Hepatocyte (in vitro differentiated cells): ENCODE results near the gene MACROD2. TPM values are rescaled to one million over a fixed set of nuclear protein-coding genes. Genes with fewer than 3 reads are reported as not detected.
"Not testable (repeated sequence)": the region's sequence is repeated elsewhere in the genome, so short reads cannot be mapped to it uniquely, and the experiment has no call there.

ENCODE experiments used
- DNase-seq: peaks from one replicate; pipeline ENCODE4 v3.0.0-alpha.2; 2016; ENCODE audit warnings: low spot score
- H2AFZ ChIP-seq: fragments of 200-600 bp; sonication (generic); 2 replicates; pipeline ENCODE4 v1.6.0; 2016; ENCODE audit warnings: antibody characterized with exemption, mild to moderate bottlenecking
- H3K27ac ChIP-seq: fragments of 200-600 bp; sonication (generic); 2 replicates; pipeline ENCODE4 v1.5.1; 2016; ENCODE audit warnings: mild to moderate bottlenecking
- H3K27me3 ChIP-seq: fragments of 200-600 bp; sonication (generic); 2 replicates; pipeline ENCODE4 v1.6.1; 2016
- H3K36me3 ChIP-seq: fragments of 200-600 bp; sonication (generic); replicated peaks from 2 replicates; pipeline ENCODE4 v1.5.1; 2016; ENCODE audit warnings: low read depth; ENCODE audit not compliant: insufficient read depth
- H3K4me1 ChIP-seq: fragments of 200-600 bp; sonication (generic); 2 replicates; pipeline ENCODE4 v1.5.1; 2016; ENCODE audit warnings: mild to moderate bottlenecking, moderate library complexity; ENCODE audit not compliant: insufficient read depth
- H3K4me2 ChIP-seq: fragments of 200-600 bp; sonication (generic); 2 replicates; pipeline ENCODE4 v1.6.0; 2016
- H3K4me3 ChIP-seq: fragments of 200-600 bp; sonication (generic); 2 replicates; pipeline ENCODE4 v1.5.1; 2016; ENCODE audit warnings: mild to moderate bottlenecking
- H3K79me2 ChIP-seq: fragments of 200-600 bp; sonication (generic); 2 replicates; pipeline ENCODE4 v1.6.0; 2017; ENCODE audit warnings: mild to moderate bottlenecking
- H3K9me2 ChIP-seq: fragments of 200-600 bp; sonication (generic); replicated peaks from 2 replicates; pipeline ENCODE4 v1.6.0; 2017; ENCODE audit warnings: mild to moderate bottlenecking; ENCODE audit not compliant: insufficient read depth
- H3K9me3 ChIP-seq: fragments of 200-600 bp; sonication (generic); 2 replicates; pipeline ENCODE4 v1.5.1; 2016; ENCODE audit warnings: low read depth, mild to moderate bottlenecking
- H4K20me1 ChIP-seq: fragments of 200-600 bp; sonication (generic); 2 replicates; pipeline ENCODE4 v1.6.0; 2016; ENCODE audit warnings: mild to moderate bottlenecking; ENCODE audit not compliant: insufficient read depth, poor library complexity, severe bottlenecking
- EZH2 ChIP-seq: fragments of 200-600 bp; sonication (generic); IDR thresholded peaks from 2 replicates; pipeline ENCODE4 v1.6.1; 2016; ENCODE audit warnings: antibody characterized with exemption, mild to moderate bottlenecking, borderline replicate concordance
- EZH2phosphoT487 ChIP-seq: fragments of 200-600 bp; sonication (generic); IDR thresholded peaks from one replicate; pipeline ENCODE4 v1.6.1; 2018; ENCODE audit warnings: antibody characterized with exemption, mild to moderate bottlenecking, low read depth, moderate library complexity; ENCODE audit not compliant: unreplicated experiment, severe bottlenecking
- WGBS: methylation state at CpG from one replicate; pipeline ENCODE4 v1.1.6; 2016; ENCODE audit warnings: low lambda C conversion rate; ENCODE audit errors: missing lambda C conversion rate; 5-methylcytosine and 5-hydroxymethylcytosine counted together
- polyA plus RNA-seq: library from polyadenylated mRNA; unstranded; fragments of >200 nt; fragmentation: Nextera tagmentation; extraction: Ambion mirVana; gene quantifications from 2 replicates; pipeline ENCODE4 v1.2.1, GENCODE V29; 2016
- total RNA-seq: library from RNA; depleted of rRNA; stranded (reverse); fragments of >200 nt; gene quantifications from 2 replicates; pipeline ENCODE4 v1.2.3, GENCODE V29; 2014
- TF ChIP-seq, protein P1 (sequence below): fragments of 200-600 bp; sonication (generic); IDR thresholded peaks from 2 replicates; pipeline ENCODE4 v1.5.1; 2016; ENCODE audit warnings: antibody characterized with exemption, mild to moderate bottlenecking; ENCODE audit not compliant: poor library complexity

The MACROD2 gene
- total and polyA plus RNA-seq, 2 experiments from 2014 or later: 2.4 to 3.1 TPM

DNA sequence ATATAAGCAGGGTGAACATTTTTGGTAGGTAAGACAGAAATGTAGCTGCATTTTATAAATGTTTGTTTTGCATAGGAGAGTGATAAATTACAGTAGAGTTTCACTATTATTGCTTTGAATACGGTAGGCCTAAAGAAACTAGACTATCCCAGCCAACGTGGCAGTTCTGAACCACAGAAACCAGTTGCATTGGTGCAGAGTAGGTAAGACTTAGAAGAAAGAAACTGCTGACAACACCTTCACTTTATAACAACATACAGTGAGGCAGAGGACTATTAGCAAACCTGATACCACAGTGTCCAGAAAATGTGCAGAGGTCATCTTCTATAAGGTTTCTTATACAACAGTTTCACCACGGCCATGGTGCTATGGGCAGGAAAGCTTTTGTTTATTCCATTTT is 2011.8 kb downstream of the MACROD2 start:
- Histone ChIP-seq H3K4me3 (no peak overlapping the region), H3K79me2 (no peaks in the 10 kb centered on the region), H3K4me2 (no peak overlapping the region), H2AFZ (no peak overlapping the region), H3K36me3 (no peaks in the 10 kb centered on the region), H3K27me3 (no peaks in the 10 kb centered on the region), H3K27ac (no peak overlapping the region), H3K9me3 (no peaks in the 10 kb centered on the region), H3K4me1 (no peaks in the 10 kb centered on the region), H4K20me1 (no peaks in the 10 kb centered on the region), H3K9me2 (no peaks in the 10 kb centered on the region)
- TF ChIP-seq EZH2 (no peak), EZH2phosphoT487 (no peak)
- TF ChIP-seq, protein P1, sequence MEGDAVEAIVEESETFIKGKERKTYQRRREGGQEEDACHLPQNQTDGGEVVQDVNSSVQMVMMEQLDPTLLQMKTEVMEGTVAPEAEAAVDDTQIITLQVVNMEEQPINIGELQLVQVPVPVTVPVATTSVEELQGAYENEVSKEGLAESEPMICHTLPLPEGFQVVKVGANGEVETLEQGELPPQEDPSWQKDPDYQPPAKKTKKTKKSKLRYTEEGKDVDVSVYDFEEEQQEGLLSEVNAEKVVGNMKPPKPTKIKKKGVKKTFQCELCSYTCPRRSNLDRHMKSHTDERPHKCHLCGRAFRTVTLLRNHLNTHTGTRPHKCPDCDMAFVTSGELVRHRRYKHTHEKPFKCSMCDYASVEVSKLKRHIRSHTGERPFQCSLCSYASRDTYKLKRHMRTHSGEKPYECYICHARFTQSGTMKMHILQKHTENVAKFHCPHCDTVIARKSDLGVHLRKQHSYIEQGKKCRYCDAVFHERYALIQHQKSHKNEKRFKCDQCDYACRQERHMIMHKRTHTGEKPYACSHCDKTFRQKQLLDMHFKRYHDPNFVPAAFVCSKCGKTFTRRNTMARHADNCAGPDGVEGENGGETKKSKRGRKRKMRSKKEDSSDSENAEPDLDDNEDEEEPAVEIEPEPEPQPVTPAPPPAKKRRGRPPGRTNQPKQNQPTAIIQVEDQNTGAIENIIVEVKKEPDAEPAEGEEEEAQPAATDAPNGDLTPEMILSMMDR: no peak
- WGBS: 94% methylated on average over 3 of the region's 3 CpGs
- no peak for DNase-seq

DNA sequence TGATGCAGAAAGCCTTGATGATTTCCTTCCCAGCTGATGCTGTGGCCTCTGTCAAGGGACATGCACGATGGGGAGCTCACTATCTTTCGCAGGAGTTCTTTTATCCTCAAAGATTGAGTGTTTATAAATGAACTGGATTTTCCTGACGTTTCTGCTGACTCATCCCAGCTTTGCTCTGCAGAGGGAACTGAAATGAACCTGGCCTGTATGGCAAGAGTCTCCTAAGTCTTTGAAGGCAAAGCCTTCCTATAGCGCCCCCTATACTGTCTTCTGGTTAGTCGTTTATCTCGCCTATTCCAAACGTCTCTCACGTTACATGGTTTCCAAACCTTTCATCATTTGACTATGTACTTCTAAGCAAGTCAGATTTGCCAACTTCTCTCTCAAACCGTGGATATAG is 2012.6 kb downstream of the MACROD2 start:
- no peaks in the 10 kb centered on the region for H3K36me3 ChIP-seq
- WGBS: 82% methylated on average over 9 of the region's 9 CpGs
- H3K4me2 ChIP-seq: no peak overlapping the region
- DNase-seq: no peak
- no peak overlapping the region for H3K27ac ChIP-seq
- H3K9me3 ChIP-seq: no peaks in the 10 kb centered on the region
- H4K20me1 ChIP-seq: no peaks in the 10 kb centered on the region
- TF ChIP-seq, protein P1: no peak
- no peak for TF ChIP-seq EZH2
- TF ChIP-seq EZH2phosphoT487: no peak
- H3K4me3 ChIP-seq: no peak overlapping the region
- H3K9me2 ChIP-seq: no peaks in the 10 kb centered on the region
- no peaks in the 10 kb centered on the region for H3K27me3 ChIP-seq
- no peaks in the 10 kb centered on the region for H3K79me2 ChIP-seq
- H3K4me1 ChIP-seq: no peaks in the 10 kb centered on the region
- no peak overlapping the region for H2AFZ ChIP-seq

DNA sequence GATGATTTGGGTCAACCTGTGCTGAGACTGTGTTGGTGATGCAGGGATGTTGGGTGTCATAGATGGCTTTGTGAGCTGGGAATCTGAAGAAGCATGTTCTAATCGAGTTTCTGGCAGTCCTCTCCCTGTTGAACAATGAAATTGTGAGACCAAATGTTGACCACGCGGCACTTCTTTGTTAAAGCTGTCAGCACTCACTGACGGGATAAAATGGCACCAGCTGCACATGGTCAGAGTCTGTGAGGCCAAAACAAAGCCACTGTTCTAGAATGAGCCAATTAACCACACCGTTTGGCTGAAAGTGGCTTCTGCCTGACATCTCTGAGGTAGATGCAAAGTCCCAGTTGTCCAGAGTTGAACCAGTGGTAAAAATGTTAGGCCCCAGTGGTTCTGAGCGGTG is 2015.7 kb downstream of the MACROD2 start:
- no peaks in the 10 kb centered on the region for H3K9me2 ChIP-seq
- no peak for TF ChIP-seq EZH2
- no peak for TF ChIP-seq EZH2phosphoT487
- TF ChIP-seq, protein P1: no peak
- no peaks in the 10 kb centered on the region for H3K4me1 ChIP-seq
- H3K36me3 ChIP-seq: no peaks in the 10 kb centered on the region
- H2AFZ ChIP-seq: no peak overlapping the region
- no peak for DNase-seq
- H3K4me3 ChIP-seq: no peak overlapping the region
- 80% methylated on average over 6 of the region's 6 CpGs for WGBS
- H3K27me3 ChIP-seq: no peaks in the 10 kb centered on the region
- no peaks in the 10 kb centered on the region for H4K20me1 ChIP-seq
- no peak overlapping the region for H3K27ac ChIP-seq
- no peaks in the 10 kb centered on the region for H3K79me2 ChIP-seq
- no peaks in the 10 kb centered on the region for H3K9me3 ChIP-seq
- no peak overlapping the region for H3K4me2 ChIP-seq

DNA sequence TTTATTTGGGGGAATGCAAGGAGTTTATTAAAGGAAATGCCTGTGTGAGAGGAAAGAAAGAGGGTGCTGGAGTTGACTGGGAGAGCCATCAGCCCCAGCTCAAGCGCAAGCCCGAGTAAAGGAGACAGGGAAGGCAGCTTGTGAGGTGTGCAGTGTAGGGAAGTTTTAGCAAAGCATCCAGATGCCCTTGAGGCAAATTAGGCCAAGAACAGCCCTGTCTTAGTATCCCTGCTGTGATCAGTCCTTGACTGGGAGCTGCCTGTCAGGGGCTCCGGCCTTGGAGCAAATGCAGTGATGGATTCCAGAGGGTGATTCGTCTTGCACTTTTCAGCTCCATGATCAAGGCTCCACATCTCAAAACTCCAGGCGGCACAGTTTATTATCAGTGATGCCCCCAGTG is 2016.2 kb downstream of the MACROD2 start:
- H3K9me2 ChIP-seq: no peaks in the 10 kb centered on the region
- no peaks in the 10 kb centered on the region for H3K4me1 ChIP-seq
- no peaks in the 10 kb centered on the region for H3K79me2 ChIP-seq
- no peaks in the 10 kb centered on the region for H3K36me3 ChIP-seq
- DNase-seq: no peak
- H3K27me3 ChIP-seq: no peaks in the 10 kb centered on the region
- no peak overlapping the region for H3K4me2 ChIP-seq
- H3K9me3 ChIP-seq: no peaks in the 10 kb centered on the region
- no peak overlapping the region for H3K4me3 ChIP-seq
- no peak overlapping the region for H2AFZ ChIP-seq
- no peaks in the 10 kb centered on the region for H4K20me1 ChIP-seq
- no peak overlapping the region for H3K27ac ChIP-seq
- WGBS: 73% methylated on average over 5 of the region's 5 CpGs
- TF ChIP-seq EZH2: no peak
- TF ChIP-seq EZH2phosphoT487: no peak
- TF ChIP-seq, protein P1: no peak

DNA sequence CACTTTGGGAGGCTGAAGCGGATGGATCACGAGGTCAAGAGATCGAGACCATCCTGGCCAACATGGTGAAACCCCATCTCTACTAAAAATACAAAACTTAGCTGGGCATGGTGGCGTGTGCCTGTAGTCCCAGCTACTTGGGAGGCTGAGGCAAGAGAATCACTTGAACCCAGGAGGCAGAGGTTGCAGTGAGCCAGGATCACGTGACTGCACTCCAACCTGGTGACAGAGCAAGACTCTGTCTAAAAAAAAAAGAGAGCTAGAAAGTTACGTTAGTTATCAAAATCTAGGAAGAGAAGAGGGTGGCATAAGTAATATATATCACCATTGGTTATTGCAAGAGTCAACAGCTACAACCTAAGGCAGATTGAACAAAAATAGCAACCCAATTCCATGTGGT is 2017.6 kb downstream of the MACROD2 start:
- H3K4me3 ChIP-seq: not testable (repeated sequence)

More for the DNA sequence above, 2017.6 kb downstream of the MACROD2 start:
- not testable (repeated sequence) for H3K9me3 ChIP-seq, H3K4me2 ChIP-seq, H3K27ac ChIP-seq, H3K9me2 ChIP-seq, H3K4me1 ChIP-seq, H4K20me1 ChIP-seq, H3K36me3 ChIP-seq, H3K27me3 ChIP-seq, DNase-seq, H3K79me2 ChIP-seq, H2AFZ ChIP-seq
- WGBS: 98% methylated on average over 6 of the region's 6 CpGs
